ENCODE data around the gene ASAP2.

DNA sequence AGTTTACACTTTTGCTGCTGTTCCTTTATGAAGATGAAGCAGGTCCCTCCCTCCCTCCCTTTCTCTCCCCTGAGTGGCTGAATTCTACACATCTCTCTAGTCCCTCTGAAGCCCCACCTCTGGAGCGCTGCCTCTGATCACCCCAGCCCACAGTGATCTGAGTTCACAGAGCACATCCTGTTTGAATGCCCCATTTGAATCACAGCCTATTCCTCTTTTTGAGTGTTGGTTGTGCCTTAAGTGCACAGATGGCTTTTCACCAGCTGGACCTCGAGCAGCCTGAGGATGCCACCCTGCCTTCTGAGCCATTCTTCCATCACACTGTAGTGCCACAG is 129.6 kb downstream of the ASAP2 start:
- TF ChIP-seq, protein P1, sequence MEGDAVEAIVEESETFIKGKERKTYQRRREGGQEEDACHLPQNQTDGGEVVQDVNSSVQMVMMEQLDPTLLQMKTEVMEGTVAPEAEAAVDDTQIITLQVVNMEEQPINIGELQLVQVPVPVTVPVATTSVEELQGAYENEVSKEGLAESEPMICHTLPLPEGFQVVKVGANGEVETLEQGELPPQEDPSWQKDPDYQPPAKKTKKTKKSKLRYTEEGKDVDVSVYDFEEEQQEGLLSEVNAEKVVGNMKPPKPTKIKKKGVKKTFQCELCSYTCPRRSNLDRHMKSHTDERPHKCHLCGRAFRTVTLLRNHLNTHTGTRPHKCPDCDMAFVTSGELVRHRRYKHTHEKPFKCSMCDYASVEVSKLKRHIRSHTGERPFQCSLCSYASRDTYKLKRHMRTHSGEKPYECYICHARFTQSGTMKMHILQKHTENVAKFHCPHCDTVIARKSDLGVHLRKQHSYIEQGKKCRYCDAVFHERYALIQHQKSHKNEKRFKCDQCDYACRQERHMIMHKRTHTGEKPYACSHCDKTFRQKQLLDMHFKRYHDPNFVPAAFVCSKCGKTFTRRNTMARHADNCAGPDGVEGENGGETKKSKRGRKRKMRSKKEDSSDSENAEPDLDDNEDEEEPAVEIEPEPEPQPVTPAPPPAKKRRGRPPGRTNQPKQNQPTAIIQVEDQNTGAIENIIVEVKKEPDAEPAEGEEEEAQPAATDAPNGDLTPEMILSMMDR (conservative IDR thresholded peaks at IDR 0.05; ENCODE audit: low read depth, low read length): no peak
- TF ChIP-seq EZH2 (IDR thresholded peaks at IDR 0.05; ENCODE audit: low read length, unreplicated experiment) (no peak), EZH2phosphoT487 (IDR thresholded peaks at IDR 0.05; ENCODE audit: borderline replicate concordance, low read length) (no peak)
